ENCODE data around the gene CACNA2D3.

Gene CACNA2D3

GRCh38 chr3:54339608-54340007, 217.3 kb downstream of the CACNA2D3 start:
- no peak for DNase-seq (ENCODE audit: low read depth)
- 0 out of 2 replicates have a peak, but pooled peaks have one; percentile 8 for TF ChIP-seq CTCF (conservative IDR thresholded peaks at IDR 0.05; ENCODE audit: low read length)
- no peak overlapping the region for H3K4me3 ChIP-seq (ENCODE audit: low read length)

- no peak for TF ChIP-seq CTCF (conservative IDR thresholded peaks at IDR 0.05; ENCODE audit: low read length)
- H3K4me3 ChIP-seq (ENCODE audit: low read length), result no peak overlapping the region
- DNase-seq (ENCODE audit: low read depth), result no peak
Measured at GRCh38 chr3:54341811-54342210, 219.5 kb downstream of the CACNA2D3 start.

GRCh38 chr3:54342676-54343075, 220.3 kb downstream of the CACNA2D3 start:
- H3K4me3 ChIP-seq (ENCODE audit: low read length), result no peak overlapping the region
- DNase-seq (ENCODE audit: low read depth), result no peak
- TF ChIP-seq CTCF (conservative IDR thresholded peaks at IDR 0.05; ENCODE audit: low read length), result no peak

GRCh38 chr3:54343495-54343894, 221.1 kb downstream of the CACNA2D3 start:
- no peak for TF ChIP-seq CTCF (conservative IDR thresholded peaks at IDR 0.05; ENCODE audit: low read length)
- no peak for DNase-seq (ENCODE audit: low read depth)
- no peak overlapping the region for H3K4me3 ChIP-seq (ENCODE audit: low read length)

GRCh38 chr3:54344601-54345231, 222.4 kb downstream of the CACNA2D3 start:
- DNase-seq (ENCODE audit: low read depth), result no peak
- no peak for TF ChIP-seq CTCF (conservative IDR thresholded peaks at IDR 0.05; ENCODE audit: low read length)
- no peak overlapping the region for H3K4me3 ChIP-seq (ENCODE audit: low read length)

- no peak for DNase-seq (ENCODE audit: low read depth)
- no peak overlapping the region for H3K4me3 ChIP-seq (ENCODE audit: low read length)
- no peak for TF ChIP-seq CTCF (conservative IDR thresholded peaks at IDR 0.05; ENCODE audit: low read length)
Measured at GRCh38 chr3:54345847-54346375, 223.6 kb downstream of the CACNA2D3 start.

GRCh38 chr3:54347060-54347459, 224.7 kb downstream of the CACNA2D3 start:
- DNase-seq (ENCODE audit: low read depth), result no peak
- H3K4me3 ChIP-seq (ENCODE audit: low read length), result no peak overlapping the region
- no peak for TF ChIP-seq CTCF (conservative IDR thresholded peaks at IDR 0.05; ENCODE audit: low read length)
